SK-N-MC (cell line): ENCODE measurements around the gene ORC3.
"Not testable (repeated sequence)": the region's sequence is repeated elsewhere in the genome, so short reads cannot be mapped to it uniquely, and the experiment has no call there.

Source experiments
- DNase-seq: peaks from one replicate; pipeline ENCODE4 v3.0.0-alpha.2; 2011; ENCODE audit warnings: low read depth, low spot score
- H3K27ac ChIP-seq: fragments of 200-600 bp; sonication (generic); 2 replicates; pipeline ENCODE4 v1.5.1; 2016; ENCODE audit warnings: mixed run types
- H3K36me3 ChIP-seq: fragments of 200-600 bp; sonication (generic); 2 replicates; pipeline ENCODE4 v1.6.1; 2017; ENCODE audit warnings: antibody characterized with exemption, low read length, mixed read lengths; ENCODE audit not compliant: insufficient read depth
- H3K4me3 ChIP-seq: fragments of 200-600 bp; sonication (generic); 2 replicates; pipeline ENCODE4 v1.5.1; 2016
- H3K9ac ChIP-seq: fragments of 200-600 bp; sonication (generic); 2 replicates; pipeline ENCODE4 v1.8.0; 2017; ENCODE audit warnings: mixed run types, mixed read lengths; ENCODE audit not compliant: insufficient read length
- H3K9me3 ChIP-seq: fragments of 200-600 bp; sonication (generic); 2 replicates; pipeline ENCODE4 v1.6.1; 2017; ENCODE audit warnings: low read depth, mild to moderate bottlenecking, antibody characterized with exemption, low read length, moderate library complexity, mixed read lengths
- EZH2 ChIP-seq: fragments of 200-600 bp; sonication (generic); IDR thresholded peaks from one replicate; pipeline ENCODE4 v1.6.1; 2017; ENCODE audit warnings: antibody characterized with exemption
- FOXP2 ChIP-seq: optimal IDR thresholded peaks from 2 replicates; pipeline ENCODE3; 2011; ENCODE audit warnings: mild to moderate bottlenecking, moderate library complexity; ENCODE audit not compliant: insufficient read depth; ENCODE audit errors: extremely low read length, control extremely low read depth
- POLR2AphosphoS5 ChIP-seq: IDR thresholded peaks from 2 replicates; pipeline ENCODE4 v1.6.1; 2012; ENCODE audit warnings: mild to moderate bottlenecking, low read depth, low read length, borderline replicate concordance

The ORC3 gene

DNA sequence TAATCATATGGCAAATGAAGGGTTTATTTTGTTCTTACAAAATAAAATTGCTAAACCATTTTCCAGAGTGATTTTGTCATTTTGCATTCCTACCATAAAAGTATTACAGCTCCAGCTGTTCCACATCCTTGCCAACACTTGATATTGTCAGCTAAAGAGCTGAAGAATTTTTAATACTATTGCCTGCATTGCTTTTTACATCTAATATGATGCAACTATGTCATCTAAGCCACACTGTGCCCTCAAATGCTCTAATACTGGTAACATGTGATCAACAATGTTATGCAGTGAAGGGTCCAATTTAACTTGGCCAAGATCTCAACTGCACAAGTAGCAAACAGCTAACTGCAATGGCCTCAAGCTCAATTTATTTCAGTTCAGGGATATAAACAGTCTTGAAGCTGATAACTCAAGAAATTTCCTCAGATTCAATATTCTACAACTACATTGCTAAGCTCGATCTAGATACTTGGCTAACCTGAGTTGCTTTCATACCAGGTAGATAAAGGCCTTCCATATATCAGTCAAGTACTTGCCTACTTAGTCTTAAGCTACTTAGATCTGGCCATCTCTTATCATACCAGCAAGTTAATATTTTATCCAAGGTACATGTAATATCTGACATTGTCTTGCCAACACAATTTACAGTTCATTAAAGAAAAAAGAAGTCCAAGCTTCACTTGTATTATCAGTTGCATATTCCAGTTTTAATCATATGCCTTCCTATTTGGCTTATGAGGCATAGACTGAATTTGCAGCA is 95.1 kb downstream of the ORC3 start:
- no peak for DNase-seq
- peaks cover 32% of the 10 kb centered on the region for H3K36me3 ChIP-seq
- no peak overlapping the region for H3K4me3 ChIP-seq
- no peak overlapping the region for H3K27ac ChIP-seq
- H3K9ac ChIP-seq, result no peak overlapping the region
- TF ChIP-seq EZH2, result no peak
- no peak for TF ChIP-seq FOXP2
- TF ChIP-seq POLR2AphosphoS5, result no peak
- no peaks in the 10 kb centered on the region for H3K9me3 ChIP-seq

DNA sequence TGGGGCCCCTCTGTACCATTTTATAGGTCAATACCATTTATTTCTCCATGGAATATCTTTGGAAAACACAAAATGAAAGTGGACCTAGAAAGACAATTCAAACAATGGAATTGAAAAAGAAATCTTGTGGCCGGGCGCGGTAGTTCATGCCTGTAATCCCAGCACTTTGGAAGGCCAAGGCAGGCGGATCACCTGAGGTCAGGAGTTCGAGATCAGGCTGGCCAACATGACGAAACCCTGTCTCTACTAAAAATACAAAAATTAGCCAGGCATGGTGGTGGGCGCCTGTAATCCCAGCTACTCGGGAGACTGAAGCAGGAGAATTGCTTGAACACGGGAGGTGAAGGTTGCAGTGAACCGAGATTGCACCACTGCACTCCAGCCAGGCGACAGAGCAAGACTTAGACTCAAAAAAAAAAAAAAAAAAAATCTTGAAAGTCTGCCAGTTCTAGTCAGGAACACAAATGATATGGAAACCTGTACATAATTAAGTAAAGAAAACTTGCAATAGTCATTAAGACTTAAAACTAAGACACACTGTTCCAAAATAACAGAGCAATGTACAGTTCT is 96.8 kb downstream of the ORC3 start:
- not testable (repeated sequence) for H3K9me3 ChIP-seq, DNase-seq, H3K9ac ChIP-seq, H3K4me3 ChIP-seq, H3K27ac ChIP-seq
- H3K36me3 ChIP-seq, result peaks cover 25% of the 10 kb centered on the region

DNA sequence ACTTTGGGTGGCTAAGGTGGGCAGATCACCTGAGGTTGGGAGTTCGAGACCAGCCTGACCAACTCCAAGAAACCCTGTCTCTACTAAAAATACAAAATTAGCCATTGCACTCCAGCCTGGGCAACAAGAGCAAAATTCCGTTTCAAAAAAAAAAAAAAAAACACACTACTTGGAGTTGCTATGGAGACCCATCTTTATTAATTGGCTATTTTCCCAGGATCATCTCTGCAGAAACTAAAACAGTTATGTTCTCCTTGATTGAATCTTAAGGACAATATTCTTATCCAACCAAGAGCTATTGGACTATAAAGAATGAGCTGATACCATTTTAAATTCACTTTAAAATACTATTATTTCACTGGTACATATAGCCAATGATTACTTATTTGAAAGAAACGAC is 97.4 kb downstream of the ORC3 start:
- no peak for DNase-seq
- Histone ChIP-seq H3K9ac (no peak overlapping the region), H3K4me3 (no peak overlapping the region), H3K9me3 (no peaks in the 10 kb centered on the region), H3K27ac (no peak overlapping the region), H3K36me3 (peaks cover 20% of the 10 kb centered on the region)
- TF ChIP-seq EZH2 (no peak), FOXP2 (no peak), POLR2AphosphoS5 (no peak)

DNA sequence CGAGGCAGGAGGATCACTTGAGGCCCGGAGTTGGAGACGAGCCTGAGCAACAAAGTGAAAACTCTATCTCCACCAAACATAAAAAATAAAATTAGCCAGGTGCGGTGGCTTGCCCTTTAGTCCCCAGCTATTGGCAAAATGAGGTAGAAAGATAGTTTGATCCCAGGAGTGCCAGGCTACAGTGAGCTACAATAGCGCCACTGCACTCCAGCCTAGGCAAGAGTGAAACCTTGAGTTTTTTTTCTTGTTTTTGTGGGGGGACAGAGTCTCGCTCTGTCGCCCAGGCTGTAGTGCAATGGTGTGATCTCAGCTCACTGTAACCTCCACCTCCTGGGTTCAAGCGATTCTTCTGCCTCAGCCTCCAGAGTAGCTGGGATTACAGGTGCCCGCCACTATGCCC is 98.0 kb downstream of the ORC3 start:
- peaks cover 20% of the 10 kb centered on the region for H3K36me3 ChIP-seq
- H3K9me3 ChIP-seq, H3K27ac ChIP-seq, DNase-seq, H3K9ac ChIP-seq, H3K4me3 ChIP-seq: not testable (repeated sequence)

DNA sequence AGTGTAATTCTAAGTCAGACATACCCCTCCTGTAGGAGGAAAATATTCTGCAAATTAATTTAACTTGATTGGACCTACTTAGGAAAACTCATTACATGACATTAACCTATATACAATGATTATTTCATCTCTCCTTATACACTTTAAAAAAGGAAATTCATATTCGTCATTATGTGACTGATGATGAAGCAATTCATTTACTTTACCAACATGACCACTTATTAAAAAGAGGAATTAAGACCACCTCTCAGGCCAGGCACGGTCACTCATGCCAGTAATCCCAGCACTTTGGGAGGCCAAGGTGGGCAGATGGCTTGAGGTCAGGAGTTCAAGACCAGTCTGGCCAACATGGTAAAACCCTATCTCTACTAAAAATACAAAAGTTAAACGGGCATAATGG is 100.5 kb downstream of the ORC3 start:
- no peak overlapping the region for H3K4me3 ChIP-seq
- peaks cover 8% of the 10 kb centered on the region for H3K36me3 ChIP-seq
- no peaks in the 10 kb centered on the region for H3K9me3 ChIP-seq
- TF ChIP-seq FOXP2 (no peak), EZH2 (no peak), POLR2AphosphoS5 (no peak)
- DNase-seq, result no peak
- no peak overlapping the region for H3K9ac ChIP-seq
- H3K27ac ChIP-seq, result no peak overlapping the region

DNA sequence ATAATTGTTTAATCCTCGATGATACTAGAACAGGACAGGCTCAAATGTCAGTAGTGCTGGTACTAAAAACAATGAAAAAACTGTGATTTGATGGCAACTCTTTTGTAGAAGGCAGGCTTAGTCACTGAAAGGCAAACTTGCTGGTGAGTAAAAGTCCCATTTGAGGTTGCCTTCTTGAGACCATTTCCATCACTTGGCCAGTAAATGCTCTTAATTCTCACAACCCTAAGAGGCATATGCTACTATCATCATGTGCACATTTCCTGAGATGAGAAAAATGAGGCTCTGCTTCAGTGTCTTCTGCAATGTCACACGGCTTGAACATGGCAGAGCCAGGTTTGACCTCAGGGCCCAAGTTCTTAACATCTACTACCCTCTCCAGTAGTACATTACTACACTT is 102.2 kb downstream of the ORC3 start:
- Histone ChIP-seq H3K9ac (no peak overlapping the region), H3K36me3 (0 out of 2 replicates have a peak, but pooled peaks cover 4% of the 10 kb centered on the region), H3K9me3 (no peaks in the 10 kb centered on the region), H3K27ac (no peak overlapping the region), H3K4me3 (no peak overlapping the region)
- no peak for DNase-seq
- TF ChIP-seq FOXP2 (no peak), EZH2 (no peak), POLR2AphosphoS5 (no peak)

DNA sequence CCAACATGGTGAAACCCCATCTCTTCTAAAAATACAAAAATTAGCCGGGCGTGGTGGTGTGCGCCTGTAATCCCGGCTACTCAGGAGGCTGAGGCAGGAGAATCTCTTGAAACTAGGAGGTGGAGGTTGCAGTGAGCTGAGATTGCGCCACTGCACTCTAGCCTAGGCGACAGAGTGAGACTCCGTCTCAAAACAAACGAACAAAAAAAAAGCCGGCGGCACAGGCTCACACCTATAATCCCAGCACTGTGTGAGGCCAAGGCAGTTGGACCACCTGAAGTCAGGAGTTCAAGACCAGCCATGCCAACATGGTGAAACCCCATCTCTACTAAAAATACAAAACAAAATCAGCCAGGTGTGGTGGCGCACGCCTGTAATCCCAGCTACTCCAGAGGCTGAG is 106.9 kb downstream of the ORC3 start:
- H3K27ac ChIP-seq, H3K36me3 ChIP-seq, H3K9ac ChIP-seq, H3K4me3 ChIP-seq, H3K9me3 ChIP-seq, DNase-seq: not testable (repeated sequence)

DNA sequence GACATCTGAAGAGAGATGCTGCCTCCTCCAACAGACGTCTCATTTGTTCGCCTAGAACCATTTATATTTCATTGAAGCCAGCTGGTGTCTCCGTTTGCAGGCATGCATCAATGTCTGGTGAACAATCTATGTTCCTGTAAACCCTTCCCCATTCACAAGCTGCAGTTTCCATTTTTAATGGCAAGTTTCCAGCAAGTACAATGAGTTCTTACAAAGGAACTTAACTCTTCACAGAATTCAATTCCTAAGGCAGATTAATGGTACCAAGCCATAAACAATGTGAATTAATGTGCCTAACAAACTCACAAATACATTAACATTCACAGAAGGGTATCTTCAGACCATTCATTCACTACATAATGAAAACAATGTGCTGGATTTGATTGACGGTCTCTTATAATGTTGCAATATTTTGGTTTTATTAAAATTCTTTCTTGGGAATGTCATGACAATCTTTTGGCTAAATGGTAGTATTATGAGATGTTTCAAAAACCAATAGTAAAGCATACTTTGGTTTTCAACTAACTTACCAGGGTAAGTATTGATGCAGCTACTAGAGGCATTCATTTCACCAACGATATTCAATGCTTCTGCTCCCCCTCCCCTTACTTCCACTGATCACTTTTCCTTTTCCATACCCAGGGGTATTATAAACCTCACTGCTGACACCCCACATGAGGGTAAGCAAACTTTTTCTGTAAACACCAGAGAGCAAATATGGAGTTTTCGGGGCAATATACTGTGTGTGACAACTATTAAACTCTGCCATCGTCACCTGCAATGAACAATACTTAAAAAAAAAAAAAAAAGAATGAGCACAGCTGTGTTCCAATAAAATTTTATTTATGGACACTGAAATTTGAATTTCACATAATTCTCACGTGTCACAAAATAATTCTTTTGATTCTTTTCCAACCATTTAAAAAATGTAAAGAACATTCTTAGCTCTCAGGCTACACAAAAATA is 107.9 kb downstream of the ORC3 start:
- Histone ChIP-seq H3K4me3 (peak overlapping the region; percentile 84), H3K9me3 (no peaks in the 10 kb centered on the region), H3K36me3 (peaks cover 3% of the 10 kb centered on the region; the same call in 1 of the 2 replicates), H3K9ac (no peak overlapping the region), H3K27ac (peak overlapping the region; percentile 81)
- DNase-seq, result peak; percentile 74
- TF ChIP-seq EZH2 (no peak), POLR2AphosphoS5 (0 out of 2 replicates have a peak, but pooled peaks have one; percentile 20)
